T-helper 1 cell treated with Interleukin-12 subunit alpha and Interleukin-12 subunit beta and Interleukin-4 antibody, amounts not matched to agents 30 ng/mL and 1 ng/mL, for 36 hours (primary cell): ENCODE data around the gene RGS8. TPM values are rescaled to one million over a fixed set of nuclear protein-coding genes. Genes with fewer than 3 reads are reported as not detected.

Experiments
- intact Hi-C: fragments of 100-400 bp; cut with micrococcal nuclease; formaldehyde crosslinking; loops from one replicate; pipeline ENCODE4 v1.15.1; 2024
- total RNA-seq: library from RNA; stranded (reverse); gene quantifications from 2 replicates; pipeline ENCODE4 v1.2.3, GENCODE V29; 2022

The RGS8 gene
- total RNA-seq, 1 donor from 2014 or later: not detected

GRCh38 chr1:182674346-182675246 lies 9.8 kb downstream of the RGS8 start:
- intact Hi-C loops: no loop called here

DNA sequence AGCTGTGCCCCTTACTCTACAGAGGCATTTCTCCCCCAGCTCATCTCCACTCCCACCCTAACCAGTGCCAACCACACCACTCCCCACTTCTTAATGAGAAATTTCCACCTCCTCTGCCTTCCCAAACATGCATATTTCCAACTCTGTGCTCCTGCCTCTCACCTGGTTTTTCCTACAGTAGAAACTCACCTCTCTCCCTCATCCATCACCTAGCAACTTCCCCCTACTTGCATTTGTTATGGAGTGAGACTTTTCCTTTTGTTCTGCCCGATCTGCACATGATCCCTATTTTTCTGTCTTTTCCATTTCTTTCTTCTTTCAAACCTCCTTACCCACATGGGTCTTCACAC lies 11.9 kb downstream of the RGS8 start:
- intact Hi-C loops: no loop called here

DNA sequence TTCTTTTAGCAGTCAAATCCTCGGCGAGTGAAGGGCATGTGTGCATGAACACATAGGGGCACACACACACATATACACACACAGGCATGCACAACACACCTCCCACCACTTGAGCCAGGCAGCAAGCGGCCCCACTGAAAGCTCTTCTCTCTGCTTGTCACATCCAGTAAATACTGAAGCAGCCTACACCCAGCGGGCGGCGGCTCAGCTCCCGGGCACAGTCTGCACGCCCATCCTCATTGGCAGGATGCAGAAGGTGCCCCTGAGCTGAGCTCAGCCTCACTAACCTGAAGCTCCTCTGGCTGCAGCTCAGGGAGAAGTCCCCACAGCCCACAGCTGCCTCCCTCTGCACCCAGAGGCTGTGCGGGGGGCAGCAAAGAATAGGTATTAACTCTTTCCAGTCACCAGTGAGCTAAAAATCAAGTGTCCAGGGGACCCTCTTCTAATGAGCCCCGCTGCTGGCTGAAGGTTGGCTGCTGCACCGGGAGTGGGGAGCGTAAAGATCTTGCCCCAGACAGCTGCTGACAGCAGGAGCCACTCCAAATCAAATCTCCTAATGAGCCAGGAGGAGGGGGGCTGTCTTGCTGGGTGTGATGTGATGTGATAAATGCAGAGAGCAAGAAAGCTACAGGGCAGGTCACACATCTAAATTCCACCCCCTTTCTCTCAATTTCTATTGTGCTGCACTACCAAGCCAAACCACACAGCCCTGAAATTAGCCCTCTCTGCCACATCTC lies 12.5 kb downstream of the RGS8 start:
- intact Hi-C loops: no loop called here

GRCh38 chr1:182670032-182670749 lies 14.2 kb downstream of the RGS8 start:
- intact Hi-C loops: no loop called here

DNA sequence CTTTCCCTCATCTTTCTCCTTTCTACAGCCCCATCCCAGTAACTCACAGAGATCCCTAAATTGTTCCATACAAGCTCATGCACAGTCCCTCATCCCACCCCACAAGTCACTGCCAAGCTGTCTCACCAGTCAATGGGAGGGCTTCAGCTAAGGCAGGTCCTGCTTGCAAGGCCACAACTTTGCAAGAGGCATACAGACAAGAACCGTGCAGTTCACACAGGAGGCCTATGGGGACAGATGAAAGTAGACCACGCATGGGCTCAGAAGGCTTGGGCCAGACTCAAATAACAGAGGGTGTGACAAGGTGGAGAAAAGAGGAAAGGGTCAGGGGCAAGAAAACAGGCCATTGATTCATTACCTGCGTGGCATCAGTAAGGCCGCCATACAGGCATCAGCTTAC lies 15.1 kb downstream of the RGS8 start:
- intact Hi-C loops: no loop called here

GRCh38 chr1:182668521-182669054 lies 15.8 kb downstream of the RGS8 start:
- intact Hi-C loops: no loop called here

DNA sequence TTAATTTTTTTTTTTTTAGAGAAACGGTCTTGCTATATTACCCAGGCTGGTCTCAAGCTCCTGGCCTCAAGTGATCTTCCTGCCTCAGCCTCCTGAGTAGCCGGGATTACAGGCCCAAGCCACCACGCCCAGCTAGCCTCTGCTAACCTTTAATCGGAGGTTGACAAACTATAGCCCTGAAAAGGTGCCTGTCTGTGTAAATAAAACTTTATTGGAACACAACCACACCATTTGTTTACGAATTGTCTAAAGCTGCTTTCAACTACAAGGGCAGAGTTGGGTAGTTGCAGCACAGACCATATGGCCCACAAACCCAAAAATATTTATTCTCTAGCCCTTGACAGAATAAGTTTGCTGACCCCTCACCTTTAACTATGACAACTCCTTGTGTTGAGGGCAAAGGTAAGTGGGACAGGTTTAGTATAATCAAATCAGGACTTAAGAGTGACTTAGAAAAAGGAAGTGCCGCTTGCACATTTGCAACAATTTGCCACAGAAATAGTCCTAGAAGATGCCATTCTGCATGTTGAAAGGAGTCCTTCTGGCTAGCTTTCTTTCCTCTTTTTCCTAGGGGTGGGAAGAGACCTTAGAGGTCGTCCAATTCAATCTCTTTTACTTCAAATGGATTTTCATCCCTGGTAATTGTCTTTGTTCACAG lies 16.4 kb downstream of the RGS8 start:
- intact Hi-C loops: no loop called here

DNA sequence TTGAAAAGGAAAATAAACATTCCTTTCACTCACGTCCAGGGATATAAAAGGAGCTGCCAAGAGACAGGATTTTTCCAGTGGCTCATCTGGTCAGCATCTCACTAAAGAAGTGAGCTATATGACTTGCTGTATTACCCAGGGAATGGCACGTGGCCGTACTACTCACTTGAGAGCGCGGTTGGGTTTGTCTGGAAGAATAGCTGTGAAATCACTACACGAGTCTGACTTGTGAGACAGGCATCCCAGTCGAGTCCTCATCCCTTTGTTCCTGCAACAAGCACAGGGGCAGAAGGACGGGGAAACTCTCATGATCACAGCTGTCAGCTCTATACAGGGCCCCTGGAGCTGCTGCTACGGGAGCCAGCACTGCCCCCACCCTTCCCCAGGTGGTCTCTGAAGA lies 17.7 kb downstream of the RGS8 start:
- intact Hi-C loops: no loop called here

GRCh38 chr1:182664296-182664695 lies 20.1 kb downstream of the RGS8 start:
- intact Hi-C loops: no loop called here

- intact Hi-C loops: no loop called here
These were observed 21.4 kb downstream of the RGS8 start for GRCh38 chr1:182662956-182663355.

- intact Hi-C loops: no loop called here
These were observed 22.1 kb downstream of the RGS8 start for GRCh38 chr1:182662121-182662890.

- intact Hi-C loops: no loop called here
These were observed 26.3 kb downstream of the RGS8 start for GRCh38 chr1:182658055-182658454.

- intact Hi-C loops: no loop called here
These were observed 27.5 kb downstream of the RGS8 start for GRCh38 chr1:182656842-182657397.

GRCh38 chr1:182653986-182654385 lies 30.4 kb downstream of the RGS8 start:
- intact Hi-C loops: no loop called here

DNA sequence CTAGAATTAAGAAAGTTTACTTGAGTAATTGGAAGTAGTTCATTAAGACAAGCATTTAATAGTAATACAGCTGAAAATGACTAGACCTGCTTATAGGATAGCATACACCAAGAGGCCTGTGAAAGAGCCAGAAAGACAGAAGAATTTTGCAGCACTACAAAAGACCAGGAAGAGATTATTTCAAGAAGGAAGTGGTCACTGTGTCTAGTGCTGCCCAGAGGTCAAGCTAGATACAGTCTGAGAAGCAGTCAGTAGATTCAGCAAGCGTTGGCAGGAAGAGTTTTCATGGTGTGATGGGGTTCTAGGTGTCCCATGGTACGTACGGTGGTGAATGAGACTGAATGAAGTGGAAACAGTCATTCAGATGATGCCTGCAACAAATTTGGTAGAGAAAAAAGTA lies 31.5 kb downstream of the RGS8 start:
- intact Hi-C loops: no loop called here

GRCh38 chr1:182651339-182651724 lies 33.1 kb downstream of the RGS8 start:
- intact Hi-C loops: no loop called here

DNA sequence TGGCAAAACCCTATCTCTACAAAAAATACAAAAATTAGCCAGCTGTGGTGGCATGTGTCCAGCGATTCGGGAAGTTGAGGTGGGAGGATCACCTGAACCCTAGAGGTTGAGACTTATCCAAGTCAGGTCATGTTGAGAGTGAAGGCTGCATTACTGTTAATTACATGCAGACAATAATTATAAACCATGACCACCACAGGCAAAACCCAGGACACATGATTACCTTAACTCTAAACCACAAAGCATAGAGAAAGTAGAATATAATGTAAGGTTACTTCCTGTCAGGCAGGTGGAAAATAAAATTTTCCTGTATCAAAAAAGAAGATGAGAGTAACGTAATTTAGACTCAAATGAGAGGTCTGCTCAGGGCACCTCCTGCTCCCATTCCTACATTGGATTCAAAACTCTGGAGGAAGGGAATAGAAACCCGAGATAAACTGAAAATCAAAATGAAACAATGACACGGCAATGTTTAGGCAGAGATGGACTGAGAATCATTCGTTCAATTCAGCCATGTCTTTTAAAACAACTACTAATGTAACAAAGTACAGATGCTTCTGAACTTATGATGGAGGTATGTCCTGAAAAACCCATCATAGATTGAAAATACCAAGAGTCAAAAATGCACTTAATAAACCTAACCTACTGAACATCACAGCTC lies 33.6 kb downstream of the RGS8 start:
- intact Hi-C loops: no loop called here

- intact Hi-C loops: no loop called here
These were observed 35.3 kb downstream of the RGS8 start for GRCh38 chr1:182649041-182649440.

GRCh38 chr1:182646739-182647138 lies 37.6 kb downstream of the RGS8 start:
- intact Hi-C loops: no loop called here

DNA sequence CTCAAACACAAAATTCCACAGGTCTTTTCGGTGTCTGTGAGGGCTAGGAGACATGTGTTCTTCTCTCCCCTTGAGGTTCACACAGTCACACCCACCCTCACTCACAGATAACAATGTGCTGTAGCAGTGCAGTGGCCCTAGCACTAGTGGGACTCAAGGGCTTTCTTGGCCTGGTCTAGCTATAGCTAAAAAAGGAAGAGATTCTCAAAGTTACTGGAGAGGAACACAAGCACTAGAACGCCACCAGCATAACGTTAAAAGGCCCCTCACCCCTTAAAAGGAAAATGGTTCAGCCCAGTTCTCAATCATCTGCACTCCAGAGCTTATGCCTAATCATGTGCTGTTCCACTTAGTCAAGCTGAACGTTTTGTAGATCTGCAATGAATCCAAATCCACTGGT lies 39.5 kb downstream of the RGS8 start:
- intact Hi-C loops: no loop called here
